WTC11 (cell line): ENCODE data around the gene GRAMD1B. TPM values are rescaled to one million over a fixed set of nuclear protein-coding genes. Genes with fewer than 3 reads are reported as not detected.

Experiments used
- ATAC-seq: fragments of 200-7000 bp; cut with Tn5 transposase; 2 replicates; pipeline ENCODE4 v1.10.0; 2021; ENCODE audit warnings: mild to moderate bottlenecking, moderate library complexity
- CTCF ChIA-PET: fragments of 300-600 bp; sonication (Branson Sonifier 250); formaldehyde crosslinking; loops from one replicate; lab custom pipeline; 2021; ENCODE audit warnings: antibody characterized with exemption; lab: Charles Lee
- POLR2A ChIA-PET: fragments of 350-600 bp; sonication (Branson Sonifier 250); formaldehyde crosslinking; loops from one replicate; lab custom pipeline; 2021; ENCODE audit warnings: antibody characterized with exemption; lab: Charles Lee
- DNase-seq: peaks from one replicate; pipeline ENCODE4 v3.0.0; 2021; ENCODE audit warnings: low spot score
- H3K27ac Mint-ChIP-seq: 2 replicates; pipeline ENCODE4 v1.8.0; 2021; ENCODE audit warnings: mixed read lengths
- H3K27me3 Mint-ChIP-seq: 2 replicates; pipeline ENCODE4 v1.8.0; 2021; ENCODE audit warnings: low read depth, mild to moderate bottlenecking, moderate library complexity, mixed read lengths
- H3K36me3 Mint-ChIP-seq: 2 replicates; pipeline ENCODE4 v1.8.0; 2021; ENCODE audit warnings: mixed read lengths
- H3K4me1 Mint-ChIP-seq: 2 replicates; pipeline ENCODE4 v1.8.0; 2022; ENCODE audit warnings: mixed read lengths
- H3K4me3 Mint-ChIP-seq: 2 replicates; pipeline ENCODE4 v1.8.0; 2021; ENCODE audit warnings: mild to moderate bottlenecking, moderate library complexity, mixed read lengths
- H3K9me3 Mint-ChIP-seq: 2 replicates; pipeline ENCODE4 v1.8.0; 2021; ENCODE audit warnings: mixed read lengths
- ATF2 ChIP-seq: sonication (generic); formaldehyde crosslinking; IDR thresholded peaks from 2 replicates; pipeline ENCODE4 v1.8.1; 2022; ENCODE audit warnings: low read depth, missing genetic modification reagents, borderline replicate concordance
- CBFB ChIP-seq: sonication (generic); formaldehyde crosslinking; IDR thresholded peaks from 2 replicates; pipeline ENCODE4 v1.8.1; 2022; ENCODE audit warnings: mild to moderate bottlenecking, low read depth, missing genetic modification reagents
- CREB1 ChIP-seq: sonication (generic); formaldehyde crosslinking; IDR thresholded peaks from 2 replicates; pipeline ENCODE4 v1.8.0; 2023; ENCODE audit warnings: mild to moderate bottlenecking, missing genetic modification reagents
- CREM ChIP-seq: sonication (generic); formaldehyde crosslinking; IDR thresholded peaks from 2 replicates; pipeline ENCODE4 v1.8.1; 2022; ENCODE audit warnings: mild to moderate bottlenecking, missing genetic modification reagents, moderate library complexity
- CTCF ChIP-seq: fragments of 200-600 bp; IDR thresholded peaks from 2 replicates; pipeline ENCODE4 v1.8.0; 2022; ENCODE audit warnings: antibody characterized with exemption
- E2F5 ChIP-seq: sonication (generic); formaldehyde crosslinking; IDR thresholded peaks from 2 replicates; pipeline ENCODE4 v1.8.1; 2022; ENCODE audit warnings: mild to moderate bottlenecking, moderate library complexity, missing genetic modification reagents
- FOXJ3 ChIP-seq: sonication (generic); formaldehyde crosslinking; IDR thresholded peaks from 2 replicates; pipeline ENCODE4 v1.9.0; 2021; ENCODE audit warnings: missing genetic modification reagents, mild to moderate bottlenecking, borderline replicate concordance
- FOXP4 ChIP-seq: sonication (generic); formaldehyde crosslinking; IDR thresholded peaks from 2 replicates; pipeline ENCODE4 v1.8.0; 2022; ENCODE audit warnings: mild to moderate bottlenecking, missing genetic modification reagents
- GRHL2 ChIP-seq: fragments of 250-450 bp; sonication (Bioruptor Pico); IDR thresholded peaks from 2 replicates; pipeline ENCODE4 v1.8.0; 2022; ENCODE audit warnings: mild to moderate bottlenecking, moderate library complexity; ENCODE audit not compliant: insufficient replicate concordance, severe bottlenecking
- IRF2 ChIP-seq: sonication (generic); formaldehyde crosslinking; IDR thresholded peaks from 2 replicates; pipeline ENCODE4 v1.8.0; 2022; ENCODE audit warnings: low read depth, missing genetic modification reagents, borderline replicate concordance
- NFYB ChIP-seq: sonication (generic); formaldehyde crosslinking; conservative IDR thresholded peaks from 2 replicates; pipeline ENCODE4 v1.8.0; 2022; ENCODE audit warnings: low read depth, missing genetic modification reagents
- PRDM15 ChIP-seq: sonication (generic); formaldehyde crosslinking; IDR thresholded peaks from 2 replicates; pipeline ENCODE4 v1.8.0; 2022; ENCODE audit warnings: missing genetic modification reagents
- USF2 ChIP-seq: sonication (generic); formaldehyde crosslinking; IDR thresholded peaks from 2 replicates; pipeline ENCODE4 v1.8.1; 2023; ENCODE audit warnings: mild to moderate bottlenecking, missing genetic modification reagents, moderate library complexity
- ZNF232 ChIP-seq: sonication (generic); formaldehyde crosslinking; IDR thresholded peaks from 2 replicates; pipeline ENCODE4 v1.8.0; 2022; ENCODE audit warnings: mild to moderate bottlenecking, missing genetic modification reagents
- ZNF317 ChIP-seq: sonication (generic); formaldehyde crosslinking; IDR thresholded peaks from 2 replicates; pipeline ENCODE4 v1.8.1; 2023; ENCODE audit warnings: low read depth, mild to moderate bottlenecking, moderate library complexity, missing genetic modification reagents, borderline replicate concordance
- ZNF423 ChIP-seq: fragments of 250-450 bp; sonication (Bioruptor Pico); IDR thresholded peaks from 2 replicates; pipeline ENCODE4 v2.1.2; 2022; ENCODE audit warnings: mild to moderate bottlenecking, moderate library complexity
- ZNF671 ChIP-seq: fragments of 250-450 bp; sonication (Bioruptor Pico); IDR thresholded peaks from 2 replicates; pipeline ENCODE4 v1.8.0; 2021; ENCODE audit warnings: mild to moderate bottlenecking
- total RNA-seq: library from RNA; stranded (reverse); gene quantifications from 3 replicates; pipeline ENCODE4 v1.2.3, GENCODE V29; 2021
- TF ChIP-seq, protein P1 (sequence below): fragments of 250-450 bp; sonication (Bioruptor Pico); IDR thresholded peaks from 2 replicates; pipeline ENCODE4 v1.9.0; 2021; ENCODE audit warnings: moderate library complexity, mild to moderate bottlenecking, inconsistent platforms, borderline replicate concordance
- TF ChIP-seq, protein P2 (sequence below): fragments of 250-450 bp; sonication (Bioruptor Pico); conservative IDR thresholded peaks from 2 replicates; pipeline ENCODE4 v1.9.0; 2021; ENCODE audit warnings: mild to moderate bottlenecking

The GRAMD1B gene
- total RNA-seq, 1 experiment from 2014 or later, result 31.5 TPM

DNA sequence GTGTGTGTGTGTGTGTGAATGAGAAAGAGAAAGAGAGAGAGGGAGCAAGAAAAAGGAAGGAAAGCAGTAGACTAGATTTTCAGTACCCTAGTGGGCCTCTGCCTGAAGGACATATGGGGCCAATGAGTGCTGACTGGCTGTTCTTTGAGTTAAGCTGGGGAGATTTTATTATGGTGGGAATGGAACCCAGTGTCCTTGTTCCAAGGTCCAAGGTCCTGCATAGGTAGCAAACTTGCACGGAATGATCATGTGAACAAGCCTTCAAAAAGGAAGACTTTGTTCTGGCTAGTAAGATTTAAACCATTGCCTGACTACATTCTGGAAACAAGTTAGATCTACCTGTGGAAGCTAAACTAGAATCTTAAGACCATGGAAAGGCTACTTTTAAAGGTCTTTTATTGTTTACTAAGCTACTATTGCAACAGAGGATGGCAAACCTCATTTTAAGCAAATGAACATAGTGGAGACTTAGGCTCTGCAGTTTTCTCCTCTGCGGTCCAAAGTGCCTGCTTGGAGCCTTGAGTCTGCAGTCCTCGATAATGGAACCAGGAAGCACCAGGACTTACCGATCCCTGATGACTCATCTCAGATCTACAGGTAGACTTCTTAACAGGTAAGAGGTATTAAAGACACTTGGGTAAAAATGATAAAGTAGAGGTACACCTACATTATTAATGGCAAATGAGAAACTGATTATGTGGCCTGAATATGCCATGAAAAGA is 10.2 kb upstream of the GRAMD1B start (continued):
- TF ChIP-seq NFYB (CRISPR knock-in tag) (no peak), ZNF317 (CRISPR knock-in tag) (no peak), USF2 (no peak), IRF2 (CRISPR knock-in tag) (no peak)

DNA sequence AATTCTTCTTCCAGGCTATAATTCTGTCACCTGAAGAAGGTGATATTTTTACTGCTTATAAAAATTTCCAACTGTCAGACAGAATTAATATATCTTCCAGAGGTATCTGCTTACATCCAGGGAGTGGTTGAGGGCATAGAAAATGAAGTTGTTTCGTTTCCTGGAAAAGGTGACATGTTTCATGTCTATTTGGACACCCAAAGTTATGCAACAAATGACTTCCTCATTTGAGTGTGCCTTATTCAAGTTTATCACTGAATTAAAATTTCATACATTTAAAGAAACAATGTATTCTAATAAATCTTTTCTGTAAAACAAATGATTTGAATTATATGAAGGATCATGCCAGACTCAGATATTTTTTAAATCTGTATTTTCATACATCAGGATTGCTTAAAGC is 8.5 kb upstream of the GRAMD1B start:
- no peak overlapping the region for H3K27ac Mint-ChIP-seq
- TF ChIP-seq, protein P1, sequence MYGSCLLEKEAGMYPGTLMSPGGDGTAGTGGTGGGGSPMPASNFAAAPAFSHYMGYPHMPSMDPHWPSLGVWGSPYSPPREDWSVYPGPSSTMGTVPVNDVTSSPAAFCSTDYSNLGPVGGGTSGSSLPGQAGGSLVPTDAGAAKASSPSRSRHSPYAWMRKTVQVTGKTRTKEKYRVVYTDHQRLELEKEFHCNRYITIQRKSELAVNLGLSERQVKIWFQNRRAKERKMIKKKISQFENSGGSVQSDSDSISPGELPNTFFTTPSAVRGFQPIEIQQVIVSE (CRISPR knock-in tag), result no peak
- TF ChIP-seq ZNF232 (no peak), PRDM15 (no peak), GRHL2 (no peak), ZNF423 (CRISPR knock-in tag) (no peak), FOXJ3 (CRISPR knock-in tag) (no peak), CREM (CRISPR knock-in tag) (no peak), E2F5 (CRISPR knock-in tag) (no peak), CREB1 (no peak), ZNF671 (CRISPR knock-in tag) (no peak), CTCF (no peak), ATF2 (CRISPR knock-in tag) (no peak), FOXP4 (CRISPR knock-in tag) (no peak), CBFB (CRISPR knock-in tag) (no peak)
- TF ChIP-seq, protein P2, sequence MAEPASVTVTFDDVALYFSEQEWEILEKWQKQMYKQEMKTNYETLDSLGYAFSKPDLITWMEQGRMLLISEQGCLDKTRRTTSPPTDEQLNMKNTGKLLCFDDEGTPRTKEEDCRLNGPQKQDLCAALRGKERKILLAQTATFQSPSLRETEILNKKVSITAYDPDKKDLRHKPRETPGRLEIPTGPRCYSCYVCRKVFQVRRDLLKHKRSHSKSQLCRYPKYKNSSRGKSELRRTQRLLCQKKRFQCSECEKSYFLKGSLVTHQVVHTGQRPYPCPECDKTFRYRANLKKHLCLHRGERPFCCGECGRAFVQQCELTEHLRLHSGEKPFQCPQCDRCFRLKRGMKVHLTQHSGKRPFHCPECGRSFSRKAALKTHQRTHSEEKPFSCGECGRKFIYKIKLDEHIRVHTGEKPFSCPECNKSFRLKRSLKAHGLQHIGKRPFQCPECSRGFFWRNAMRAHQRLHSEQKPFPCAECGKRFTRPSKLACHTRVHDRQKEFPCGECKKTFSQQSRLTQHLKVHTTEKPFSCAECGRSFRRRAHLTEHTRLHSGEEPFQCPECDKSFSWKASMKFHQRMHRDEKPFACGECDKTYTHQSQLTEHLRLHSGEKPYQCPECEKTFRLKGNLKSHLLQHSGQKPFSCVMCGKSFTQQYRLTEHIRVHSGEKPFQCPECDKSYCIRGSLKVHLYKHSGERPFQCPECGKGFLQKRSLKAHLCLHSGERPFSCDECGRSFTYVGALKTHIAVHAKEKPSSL (CRISPR knock-in tag), result no peak
- DNase-seq, result no peak
- CTCF ChIA-PET, result interaction anchor here (1.7 kb wide), 1 partner anchor 14 kb away, joined by 5 read pairs; no protein-coding TSS in a partner anchor
- peaks cover 12% of the 10 kb centered on the region for H3K4me1 Mint-ChIP-seq
- H3K27me3 Mint-ChIP-seq, result peaks cover 36% of the 10 kb centered on the region
- no peaks in the 10 kb centered on the region for H3K9me3 Mint-ChIP-seq
- no peak for ATAC-seq
- H3K36me3 Mint-ChIP-seq, result no peaks in the 10 kb centered on the region
- POLR2A ChIA-PET, result no interaction called here
- no peak overlapping the region for H3K4me3 Mint-ChIP-seq
